Endothelial cell of umbilical vein (primary cell): ENCODE measurements around the gene CCR9. TPM values are rescaled to one million over a fixed set of nuclear protein-coding genes. Genes with fewer than 3 reads are reported as not detected.

Source experiments
- BruUV-seq: library from RNA; stranded (reverse); fragments of 400-500 nt; replicated peaks from 2 replicates; lab custom pipeline; 2021; lab: Mats Ljungman, UMichigan
- CTCF ChIA-PET: fragments of 300-600, 350-600 bp; sonication (Branson Sonifier 250); formaldehyde crosslinking; loops from one replicate; lab custom pipeline; 2021; ENCODE audit warnings: antibody characterized with exemption, inconsistent platforms; lab: Charles Lee
- POLR2A ChIA-PET: fragments of 300-600, 350-600 bp; sonication (Branson Sonifier 250); formaldehyde crosslinking; loops from one replicate; lab custom pipeline; 2021; ENCODE audit warnings: antibody characterized with exemption, inconsistent platforms; lab: Charles Lee
- DNase-seq: peaks from one replicate; pipeline ENCODE4 v3.0.0-alpha.2; 2011; ENCODE audit warnings: low read depth, low spot score
- FAIRE-seq: peaks from 2 replicates; lab custom pipeline; 2011; peaks lifted over from hg19 to GRCh38; lab: Jason Lieb, UNC
- H2AFZ ChIP-seq: 2 replicates; pipeline ENCODE4 v1.6.0; 2012; ENCODE audit warnings: low read depth, low read length, control low read depth, inconsistent platforms
- H3K27ac ChIP-seq: 2 replicates; pipeline ENCODE4 v1.5.1; 2011; ENCODE audit warnings: low read depth, mild to moderate bottlenecking, control low read depth, low read length, moderate library complexity; ENCODE audit not compliant: insufficient read depth
- H3K27me3 ChIP-seq, 2 experiments: 2 replicates each; pipeline versions ENCODE4 v1.6.0 to v1.6.1; 2011; ENCODE audit warnings: low read length in 2 of 2, mixed read lengths in 1 of 2; ENCODE audit not compliant: control insufficient read depth in 2 of 2, insufficient read depth in 2 of 2
- H3K36me3 ChIP-seq, 2 experiments: 2 replicates in 1 of 2; 3 replicates in 1 of 2; pipeline ENCODE4 v1.5.1; 2011; ENCODE audit warnings: low read length in 2 of 2, mild to moderate bottlenecking in 1 of 2, moderate library complexity in 1 of 2; ENCODE audit not compliant: control insufficient read depth in 2 of 2, insufficient read depth in 2 of 2; ENCODE audit errors: extremely low read depth in 1 of 2
- H3K4me1 ChIP-seq: 3 replicates; pipeline ENCODE4 v1.5.1; 2011; ENCODE audit warnings: mild to moderate bottlenecking, low read length; ENCODE audit not compliant: control insufficient read depth, insufficient read depth; ENCODE audit errors: extremely low read depth
- H3K4me2 ChIP-seq: 2 replicates; pipeline ENCODE4 v1.6.1; 2011; ENCODE audit warnings: low read length, control low read depth, mixed read lengths; ENCODE audit not compliant: insufficient read depth
- H3K4me3 ChIP-seq, 3 experiments: fragments of 200-600 bp in 1 of 3; sonication (generic), shearing (Covaris generic) in 1 of 3; replicated peaks in 1 of 3; 2 replicates each; pipeline ENCODE4 v1.5.1; 2011 to 2016; ENCODE audit warnings: control low read depth in 3 of 3, low read length in 3 of 3, mild to moderate bottlenecking in 2 of 3, inconsistent platforms in 1 of 3, low read depth in 1 of 3, moderate library complexity in 1 of 3; ENCODE audit not compliant: insufficient read depth in 1 of 3
- H3K79me2 ChIP-seq: 2 replicates; pipeline ENCODE4 v1.6.0; 2012; ENCODE audit warnings: low read length, inconsistent platforms; ENCODE audit not compliant: control insufficient read depth, insufficient read depth
- H3K9ac ChIP-seq: replicated peaks from 2 replicates; pipeline ENCODE3; 2011; ENCODE audit warnings: low read length, control low read depth; ENCODE audit not compliant: insufficient read depth; ENCODE audit errors: extremely low read depth
- H3K9me1 ChIP-seq: replicated peaks from 3 replicates; pipeline ENCODE4 v1.6.0; 2011; ENCODE audit warnings: mild to moderate bottlenecking, low read length; ENCODE audit not compliant: control insufficient read depth, insufficient read depth; ENCODE audit errors: extremely low read depth
- H3K9me3 ChIP-seq: replicated peaks from 2 replicates; pipeline ENCODE4 v1.5.1; 2012; ENCODE audit warnings: low read length, inconsistent platforms; ENCODE audit not compliant: control insufficient read depth, insufficient read depth
- H4K20me1 ChIP-seq: replicated peaks from 2 replicates; pipeline ENCODE3; 2011; ENCODE audit warnings: mild to moderate bottlenecking, low read length; ENCODE audit not compliant: control insufficient read depth, insufficient read depth; ENCODE audit errors: extremely low read depth
- EZH2 ChIP-seq: IDR thresholded peaks from 2 replicates; pipeline ENCODE4 v1.6.1; 2012; ENCODE audit warnings: borderline replicate concordance, low read depth, mild to moderate bottlenecking, moderate library complexity, low read length, inconsistent platforms; ENCODE audit not compliant: severe bottlenecking
- FOS ChIP-seq: IDR thresholded peaks from 2 replicates; pipeline ENCODE4 v1.6.1; 2011; ENCODE audit warnings: mild to moderate bottlenecking, low read length, moderate library complexity, borderline replicate concordance; ENCODE audit not compliant: insufficient read depth
- GATA2 ChIP-seq: IDR thresholded peaks from 2 replicates; pipeline ENCODE4 v1.7.0; 2011; ENCODE audit warnings: low read depth, mild to moderate bottlenecking, moderate library complexity, mixed read lengths, low read length; ENCODE audit not compliant: insufficient read length, insufficient read depth
- JUN ChIP-seq: IDR thresholded peaks from 2 replicates; pipeline ENCODE4 v1.6.1; 2011; ENCODE audit warnings: borderline replicate concordance, low read depth; ENCODE audit not compliant: insufficient read length, insufficient read depth
- MYC ChIP-seq: IDR thresholded peaks from one replicate; pipeline ENCODE4 v1.6.1; 2011; ENCODE audit warnings: mild to moderate bottlenecking, low read depth, low read length
- POLR2A ChIP-seq: IDR thresholded peaks from 2 replicates; pipeline ENCODE4 v1.6.1; 2012; ENCODE audit warnings: low read depth, mild to moderate bottlenecking, control low read depth, low read length
- POLR2AphosphoS5 ChIP-seq: IDR thresholded peaks from 2 replicates; pipeline ENCODE4 v1.6.1; 2012; ENCODE audit warnings: low read depth, mild to moderate bottlenecking, control low read depth, low read length, moderate library complexity; ENCODE audit not compliant: insufficient read depth
- dilution Hi-C: fragments of 300-500 bp; cut with MboI; formaldehyde crosslinking; loops from one replicate; pipeline ENCODE4 v1.15.0; 2019; ENCODE audit warnings: low sequenced_read_pairs; ENCODE audit not compliant: extremely low pct_ligation_motif_present
- intact Hi-C: fragments of 100-400 bp; cut with micrococcal nuclease; formaldehyde crosslinking; loops from one replicate; pipeline ENCODE4 v1.10.0; 2022
- polyA plus RNA-seq, 4 experiments: library from polyadenylated mRNA; depleted of rRNA in 3 of 4; stranded (reverse) in 3 of 4; unstranded in 1 of 4; fragments of >200 nt; gene quantifications; 2 replicates each; pipeline versions ENCODE4 v1.2.1 to v1.2.3, GENCODE V29; 2011 to 2012; ENCODE audit warnings: missing spikeins in 1 of 4
- total RNA-seq: library from RNA; stranded (reverse); gene quantifications from 2 replicates; pipeline ENCODE4 v1.2.3, GENCODE V29; 2021
- TF ChIP-seq, protein P1 (sequence below): IDR thresholded peaks from 2 replicates; pipeline ENCODE4 v1.6.1; 2011; ENCODE audit not compliant: insufficient read depth, insufficient read length
- TF ChIP-seq, protein P2 (sequence below), 2 donors: IDR thresholded peaks; 1 replicate in 1 of 2; 2 replicates in 1 of 2; pipeline ENCODE4 v1.5.1; 2011; ENCODE audit warnings: low read length in 2 of 2, mild to moderate bottlenecking in 2 of 2, moderate library complexity in 2 of 2, control low read depth in 1 of 2, inconsistent platforms in 1 of 2, low read depth in 1 of 2; ENCODE audit not compliant: insufficient read depth in 1 of 2; ENCODE audit errors: extremely low read depth in 1 of 2

CCR9 gene
- total and polyA plus RNA-seq, 2 donors (not counting 3 experiments of a cell fraction or from before 2014, with no cell fraction given), result not detected

DNA sequence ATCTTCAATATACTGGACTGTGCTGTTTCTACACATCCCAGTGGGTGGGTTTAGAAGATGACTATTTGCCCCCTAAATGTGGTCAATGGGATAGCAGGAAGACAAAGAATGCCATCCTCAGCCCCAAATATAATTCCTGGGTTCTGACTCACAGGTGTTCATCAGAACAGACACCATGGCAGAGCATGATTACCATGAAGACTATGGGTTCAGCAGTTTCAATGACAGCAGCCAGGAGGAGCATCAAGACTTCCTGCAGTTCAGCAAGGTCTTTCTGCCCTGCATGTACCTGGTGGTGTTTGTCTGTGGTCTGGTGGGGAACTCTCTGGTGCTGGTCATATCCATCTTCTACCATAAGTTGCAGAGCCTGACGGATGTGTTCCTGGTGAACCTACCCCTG lies 60.0 kb downstream of the CCR9 start:
- Histone ChIP-seq H3K4me2 (no peak overlapping the region), H3K4me1 (no peaks in the 10 kb centered on the region), H3K9me3 (no peaks in the 10 kb centered on the region), H4K20me1 (no peaks in the 10 kb centered on the region), H3K9ac (no peak overlapping the region), H2AFZ (no peak overlapping the region), H3K9me1 (no peaks in the 10 kb centered on the region), H3K4me3 (no peak overlapping the region), H3K36me3 (peaks cover 7 to 39% of the 10 kb centered on the region in 2 experiments), H3K27ac (no peak overlapping the region), H3K27me3 (no peaks in the 10 kb centered on the region), H3K79me2 (no peaks in the 10 kb centered on the region)
- CTCF ChIA-PET, result interaction anchor here (1.3 kb wide), 1 partner anchor 121 kb away, joined by 3 read pairs; no protein-coding TSS in a partner anchor
- DNase-seq (no peak), FAIRE-seq (no peak)
- no TSS peak for BruUV-seq
- intact Hi-C loops (no loop called here), dilution Hi-C loops (no loop called here)
- TF ChIP-seq GATA2, result no peak
- TF ChIP-seq, protein P1, sequence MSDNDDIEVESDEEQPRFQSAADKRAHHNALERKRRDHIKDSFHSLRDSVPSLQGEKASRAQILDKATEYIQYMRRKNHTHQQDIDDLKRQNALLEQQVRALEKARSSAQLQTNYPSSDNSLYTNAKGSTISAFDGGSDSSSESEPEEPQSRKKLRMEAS, result no peak
- TF ChIP-seq, protein P2, sequence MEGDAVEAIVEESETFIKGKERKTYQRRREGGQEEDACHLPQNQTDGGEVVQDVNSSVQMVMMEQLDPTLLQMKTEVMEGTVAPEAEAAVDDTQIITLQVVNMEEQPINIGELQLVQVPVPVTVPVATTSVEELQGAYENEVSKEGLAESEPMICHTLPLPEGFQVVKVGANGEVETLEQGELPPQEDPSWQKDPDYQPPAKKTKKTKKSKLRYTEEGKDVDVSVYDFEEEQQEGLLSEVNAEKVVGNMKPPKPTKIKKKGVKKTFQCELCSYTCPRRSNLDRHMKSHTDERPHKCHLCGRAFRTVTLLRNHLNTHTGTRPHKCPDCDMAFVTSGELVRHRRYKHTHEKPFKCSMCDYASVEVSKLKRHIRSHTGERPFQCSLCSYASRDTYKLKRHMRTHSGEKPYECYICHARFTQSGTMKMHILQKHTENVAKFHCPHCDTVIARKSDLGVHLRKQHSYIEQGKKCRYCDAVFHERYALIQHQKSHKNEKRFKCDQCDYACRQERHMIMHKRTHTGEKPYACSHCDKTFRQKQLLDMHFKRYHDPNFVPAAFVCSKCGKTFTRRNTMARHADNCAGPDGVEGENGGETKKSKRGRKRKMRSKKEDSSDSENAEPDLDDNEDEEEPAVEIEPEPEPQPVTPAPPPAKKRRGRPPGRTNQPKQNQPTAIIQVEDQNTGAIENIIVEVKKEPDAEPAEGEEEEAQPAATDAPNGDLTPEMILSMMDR (IDR thresholded peaks at IDR 0.05; ENCODE audit: extremely low read depth in 1 of 2, insufficient read depth in 1 of 2, low read depth in 1 of 2, low read length in 2 of 2), result no peak
- TF ChIP-seq EZH2, result no peak
- TF ChIP-seq POLR2A, result no peak
- no peak for TF ChIP-seq POLR2AphosphoS5
- TF ChIP-seq FOS, result no peak
- TF ChIP-seq JUN, result no peak
- no peak for TF ChIP-seq MYC
- POLR2A ChIA-PET, result no interaction called here
